ENCODE results near the gene EML1.

The EML1 gene

GRCh38 chr14:99768381-99768780, 24.8 kb upstream of the EML1 start:
- H3K27ac ChIP-seq: no peak overlapping the region
- TF ChIP-seq ZFX (IDR thresholded peaks at IDR 0.05) (no peak), CTCF (conservative IDR thresholded peaks at IDR 0.05) (no peak)

DNA sequence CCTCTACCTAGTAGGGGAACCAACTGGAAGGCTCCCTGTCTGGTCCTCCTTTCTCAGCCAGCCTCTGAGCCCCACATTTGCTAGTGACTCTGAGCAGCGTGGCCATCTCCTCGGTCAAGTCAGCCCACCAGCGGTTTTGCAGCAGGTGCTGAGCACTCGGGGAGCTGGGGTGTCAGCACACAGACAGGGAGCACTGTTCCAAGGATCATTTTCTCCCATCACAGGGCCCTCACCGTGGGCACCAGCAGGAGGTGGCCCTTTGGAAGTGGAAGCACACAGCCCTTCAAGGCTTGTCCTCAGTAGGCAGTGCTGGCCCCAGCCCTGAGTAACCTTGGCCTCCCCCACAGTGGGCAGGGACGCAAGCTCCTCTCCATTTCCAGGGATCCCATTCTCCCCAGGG, 24.1 kb upstream of the EML1 start:
- TF ChIP-seq CTCF (conservative IDR thresholded peaks at IDR 0.05): no peak
- no peak for TF ChIP-seq ZFX (IDR thresholded peaks at IDR 0.05)
- H3K27ac ChIP-seq: no peak overlapping the region

DNA sequence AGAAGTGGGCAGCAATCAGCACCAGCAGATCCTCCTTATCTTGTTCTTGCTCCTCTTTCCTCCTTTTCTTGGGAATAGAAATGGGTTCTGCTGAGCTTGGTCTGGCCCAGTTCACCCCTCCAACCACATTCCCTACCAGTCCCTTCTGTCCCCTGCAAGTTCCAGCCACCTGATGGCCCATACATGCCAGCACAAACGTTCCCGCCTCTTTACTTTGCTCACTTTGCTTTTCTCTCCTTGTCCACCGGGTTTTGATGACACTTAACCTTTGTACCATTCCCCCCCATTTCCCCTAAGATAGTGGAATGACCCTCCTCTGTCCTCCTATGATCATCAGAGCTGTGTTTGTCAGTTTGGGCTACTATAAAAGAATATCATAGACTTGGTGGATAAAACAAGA, 23.4 kb upstream of the EML1 start:
- H3K27ac ChIP-seq: no peak overlapping the region
- TF ChIP-seq CTCF (conservative IDR thresholded peaks at IDR 0.05) (no peak), ZFX (IDR thresholded peaks at IDR 0.05) (no peak)

DNA sequence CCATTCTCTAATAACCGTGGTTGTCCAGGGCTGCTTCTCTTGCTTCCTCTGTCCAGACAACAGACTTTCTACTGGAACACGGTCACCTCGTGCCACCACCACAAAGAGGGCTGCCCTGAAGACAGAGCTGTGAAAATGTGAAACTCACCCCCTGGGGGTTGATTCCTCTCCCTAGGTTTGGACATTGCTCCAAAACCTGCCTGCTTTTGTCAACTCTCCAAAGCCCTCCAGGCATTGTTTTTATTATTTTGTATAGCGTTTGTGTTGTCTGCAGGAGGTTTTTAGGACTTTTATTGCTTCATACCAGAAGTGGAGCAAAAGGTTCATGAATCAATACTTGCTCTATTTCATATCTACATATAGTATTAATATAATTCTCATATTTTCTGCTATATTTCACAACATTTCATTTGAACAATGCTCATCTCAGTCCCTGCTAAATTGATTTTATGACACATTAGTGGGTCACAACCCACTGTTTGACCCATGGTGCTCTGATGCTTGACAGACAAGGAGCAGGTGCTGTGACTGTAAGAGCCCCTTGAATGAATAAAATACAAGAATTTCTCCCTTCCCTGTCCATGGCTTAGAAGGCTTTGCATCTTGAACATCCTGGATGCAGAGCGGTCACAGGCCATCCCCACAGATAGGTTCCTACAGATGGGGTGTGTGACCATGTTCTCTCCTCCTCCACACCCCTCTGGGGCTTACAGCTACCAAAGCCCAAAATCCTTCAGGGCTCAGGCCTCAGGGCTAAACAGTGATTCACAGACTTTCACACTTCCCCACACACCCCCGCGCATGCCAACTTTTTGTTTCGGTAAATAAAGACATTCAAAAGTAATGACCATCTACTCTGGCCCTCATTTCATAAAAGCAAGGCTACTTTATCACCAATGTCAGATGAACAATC, 20.6 kb upstream of the EML1 start:
- no peak for TF ChIP-seq ZFX (IDR thresholded peaks at IDR 0.05)
- TF ChIP-seq CTCF (conservative IDR thresholded peaks at IDR 0.05): no peak
- H3K27ac ChIP-seq: no peak overlapping the region

- H3K27ac ChIP-seq: no peak overlapping the region
Measured at GRCh38 chr14:99773521-99774497, 19.4 kb upstream of the EML1 start.

DNA sequence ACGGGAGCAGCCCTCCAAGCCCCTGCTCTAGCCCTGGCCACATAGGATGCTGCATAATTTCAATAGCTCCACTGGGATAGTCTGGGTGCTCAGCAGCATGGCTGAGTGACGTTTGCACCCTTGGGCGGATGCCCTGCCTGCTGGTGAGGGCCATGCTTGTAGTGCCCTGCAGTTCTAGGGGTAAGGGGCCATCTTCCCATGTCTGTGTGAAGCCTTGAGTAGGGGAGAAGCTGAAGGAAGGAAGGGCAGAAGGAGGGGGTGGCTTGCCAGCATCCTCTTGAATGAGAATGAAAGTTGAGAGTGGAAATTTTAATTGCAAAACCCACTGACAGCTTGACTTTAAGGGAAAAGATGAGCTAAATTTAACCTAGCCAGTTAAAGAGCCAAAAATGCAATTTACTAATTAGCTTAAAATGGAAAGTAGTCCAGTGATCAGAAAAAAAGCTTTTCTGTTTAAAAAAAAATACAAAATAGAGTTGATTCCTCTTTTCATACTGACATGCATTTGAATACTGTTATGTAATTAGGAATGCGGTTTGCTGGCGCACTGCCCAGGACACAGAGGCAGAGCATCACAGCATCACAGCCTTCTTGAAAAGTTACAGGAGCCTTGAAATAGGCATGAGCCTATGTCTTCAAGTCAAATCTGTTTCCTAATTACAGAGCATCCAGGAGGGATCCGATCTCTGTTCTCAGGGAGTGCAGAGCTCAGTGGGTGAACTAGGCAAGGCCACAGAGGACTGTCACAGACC, 18.5 kb upstream of the EML1 start:
- TF ChIP-seq CTCF (conservative IDR thresholded peaks at IDR 0.05): no peak
- no peak for TF ChIP-seq ZFX (IDR thresholded peaks at IDR 0.05)
- H3K27ac ChIP-seq: no peak overlapping the region

More at GRCh38 chr14:99773521-99774497, 19.4 kb upstream of the EML1 start:
- TF ChIP-seq ZFX (IDR thresholded peaks at IDR 0.05): no peak
- no peak for TF ChIP-seq CTCF (conservative IDR thresholded peaks at IDR 0.05)

Data from C4-2B (cell line).